ENCODE results near the gene ELMO3. TPM values are rescaled to one million over a fixed set of nuclear protein-coding genes. Genes with fewer than 3 reads are reported as not detected.

Gene ELMO3
- total and polyA plus RNA-seq, 2 donors (not counting 3 experiments of a cell fraction or from before 2014, with no cell fraction given), result 3.9 to 5.7 TPM

- no peaks in the 10 kb centered on the region for H3K9me3 ChIP-seq (replicated peaks; ENCODE audit: control insufficient read depth, insufficient read depth, low read length)
- intact Hi-C loops (cut with micrococcal nuclease), result no loop called here
- H3K27me3 ChIP-seq (ENCODE audit: control insufficient read depth in 2 of 2, insufficient read depth in 2 of 2, low read length in 2 of 2), result no peaks in the 10 kb centered on the region
- FAIRE-seq (no peak), DNase-seq (ENCODE audit: low read depth, low spot score) (no peak)
- no peak overlapping the region for H3K9ac ChIP-seq (replicated peaks; ENCODE audit: extremely low read depth, insufficient read depth, low read length)
- CTCF ChIA-PET, result interaction anchor here (0.6 to 1.2 kb wide), 3 partner anchors 10 to 20 kb away, joined by 3 read pairs; no protein-coding TSS in a partner anchor
- TF ChIP-seq GATA2 (IDR thresholded peaks at IDR 0.05; ENCODE audit: insufficient read depth, insufficient read length, low read depth, low read length) (no peak), POLR2A (IDR thresholded peaks at IDR 0.05; ENCODE audit: low read depth, low read length) (no peak)
- no peak overlapping the region for H3K27ac ChIP-seq (ENCODE audit: insufficient read depth, low read depth, low read length)
- dilution Hi-C loops (cut with MboI; ENCODE audit: extremely low pct_ligation_motif_present, low sequenced_read_pairs), result no loop called here
- H3K36me3 ChIP-seq (ENCODE audit: control insufficient read depth in 2 of 2, extremely low read depth in 1 of 2, insufficient read depth in 2 of 2, low read length in 2 of 2), result peaks cover 0 to 35% of the 10 kb centered on the region in 2 experiments
- H4K20me1 ChIP-seq (replicated peaks; ENCODE audit: control insufficient read depth, extremely low read depth, insufficient read depth, low read length), result no peaks in the 10 kb centered on the region
- H3K4me3 ChIP-seq (replicated peaks in 1 of 3; ENCODE audit: insufficient read depth in 1 of 3, low read depth in 1 of 3, low read length in 3 of 3), result no peak overlapping the region
- no peak overlapping the region for H2AFZ ChIP-seq (ENCODE audit: low read depth, low read length)
- H3K4me2 ChIP-seq (ENCODE audit: insufficient read depth, low read length), result no peak overlapping the region
- H3K79me2 ChIP-seq (ENCODE audit: control insufficient read depth, insufficient read depth, low read length), result no peaks in the 10 kb centered on the region
- no TSS peak for BruUV-seq (replicated peaks)
- H3K4me1 ChIP-seq (ENCODE audit: control insufficient read depth, extremely low read depth, insufficient read depth, low read length), result no peaks in the 10 kb centered on the region
- POLR2A ChIA-PET, result no interaction called here
- H3K9me1 ChIP-seq (replicated peaks; ENCODE audit: control insufficient read depth, extremely low read depth, insufficient read depth, low read length), result no peaks in the 10 kb centered on the region
These were observed 5.1 kb downstream of the ELMO3 start for GRCh38 chr16:67204076-67204475.

- H2AFZ ChIP-seq (ENCODE audit: low read depth, low read length), result no peak overlapping the region
- dilution Hi-C loops (cut with MboI; ENCODE audit: extremely low pct_ligation_motif_present, low sequenced_read_pairs), result no loop called here
These were observed 7.4 kb downstream of the ELMO3 start for GRCh38 chr16:67206129-67206837.

More at GRCh38 chr16:67206129-67206837, 7.4 kb downstream of the ELMO3 start:
- no peak for TF ChIP-seq GATA2 (IDR thresholded peaks at IDR 0.05; ENCODE audit: insufficient read depth, insufficient read length, low read depth, low read length)
- TF ChIP-seq POLR2AphosphoS5 (IDR thresholded peaks at IDR 0.05; ENCODE audit: insufficient read depth, low read depth, low read length), result no peak
- TF ChIP-seq EZH2 (IDR thresholded peaks at IDR 0.05; ENCODE audit: borderline replicate concordance, low read depth, low read length, severe bottlenecking), result no peak
- no peak for TF ChIP-seq CTCF (IDR thresholded peaks at IDR 0.05; ENCODE audit: extremely low read depth in 1 of 2, insufficient read depth in 1 of 2, low read depth in 1 of 2, low read length in 2 of 2)
- no peak for TF ChIP-seq JUN (IDR thresholded peaks at IDR 0.05; ENCODE audit: borderline replicate concordance, insufficient read depth, insufficient read length, low read depth)
- TF ChIP-seq FOS (IDR thresholded peaks at IDR 0.05; ENCODE audit: borderline replicate concordance, insufficient read depth, low read length), result no peak
- no peak for TF ChIP-seq MYC (IDR thresholded peaks at IDR 0.05; ENCODE audit: low read depth, low read length)
- TF ChIP-seq POLR2A (IDR thresholded peaks at IDR 0.05; ENCODE audit: low read depth, low read length), result no peak
- TF ChIP-seq MAX (IDR thresholded peaks at IDR 0.05; ENCODE audit: insufficient read depth, insufficient read length), result no peak
- peaks cover 0 to 26% of the 10 kb centered on the region in 2 experiments for H3K36me3 ChIP-seq (ENCODE audit: control insufficient read depth in 2 of 2, extremely low read depth in 1 of 2, insufficient read depth in 2 of 2, low read length in 2 of 2)
- DNase-seq (ENCODE audit: low read depth, low spot score), result no peak
- H3K27ac ChIP-seq (ENCODE audit: insufficient read depth, low read depth, low read length), result no peak overlapping the region
- intact Hi-C loops (cut with micrococcal nuclease), result no loop called here
- POLR2A ChIA-PET, result no interaction called here
- H3K79me2 ChIP-seq (ENCODE audit: control insufficient read depth, insufficient read depth, low read length), result no peaks in the 10 kb centered on the region
- H3K9ac ChIP-seq (replicated peaks; ENCODE audit: extremely low read depth, insufficient read depth, low read length), result no peak overlapping the region
- no peaks in the 10 kb centered on the region for H3K4me1 ChIP-seq (ENCODE audit: control insufficient read depth, extremely low read depth, insufficient read depth, low read length)
- H4K20me1 ChIP-seq (replicated peaks; ENCODE audit: control insufficient read depth, extremely low read depth, insufficient read depth, low read length), result no peaks in the 10 kb centered on the region
- H3K27me3 ChIP-seq (ENCODE audit: control insufficient read depth in 2 of 2, insufficient read depth in 2 of 2, low read length in 2 of 2), result no peaks in the 10 kb centered on the region
- H3K9me1 ChIP-seq (replicated peaks; ENCODE audit: control insufficient read depth, extremely low read depth, insufficient read depth, low read length), result no peaks in the 10 kb centered on the region
- H3K4me3 ChIP-seq (replicated peaks in 1 of 3; ENCODE audit: insufficient read depth in 1 of 3, low read depth in 1 of 3, low read length in 3 of 3), result no peak overlapping the region
- no peak overlapping the region for H3K4me2 ChIP-seq (ENCODE audit: insufficient read depth, low read length)
- CTCF ChIA-PET, result interaction anchor here (0.9 kb wide), 1 partner anchor 8 kb away, joined by 3 read pairs; no protein-coding TSS in a partner anchor
- H3K9me3 ChIP-seq (replicated peaks; ENCODE audit: control insufficient read depth, insufficient read depth, low read length), result no peaks in the 10 kb centered on the region
- BruUV-seq (replicated peaks), result no TSS peak
- no peak for FAIRE-seq

Measured in endothelial cell of umbilical vein (primary cell).